Common myeloid progenitor, CD34-positive (primary cell): ENCODE measurements around the gene TSEN15.

Experiments used
- CTCF ChIA-PET: fragments of 350-600 bp; sonication (Branson Sonifier 250); formaldehyde crosslinking; loops from one replicate; lab custom pipeline; 2021; ENCODE audit warnings: antibody characterized with exemption; lab: Charles Lee
- POLR2A ChIA-PET: fragments of 350-600 bp; sonication (Branson Sonifier 250); formaldehyde crosslinking; loops from one replicate; lab custom pipeline; 2021; ENCODE audit warnings: antibody characterized with exemption; lab: Charles Lee
- DNase-seq, 3 donors: peaks; one replicate each; pipeline versions ENCODE4 v3.0.0 to v3.0.0-alpha.2; 2013
- H3K27ac ChIP-seq, 2 experiments: 1 replicate in 1 of 2; 2 replicates in 1 of 2; pipeline ENCODE4 v1.7.0; 2013; ENCODE audit warnings: inconsistent platforms in 2 of 2, low read length in 2 of 2, mild to moderate bottlenecking in 2 of 2, low read depth in 1 of 2, moderate library complexity in 1 of 2; ENCODE audit not compliant: severe bottlenecking in 2 of 2, insufficient read depth in 1 of 2, poor library complexity in 1 of 2
- H3K27me3 ChIP-seq, 5 experiments: replicated peaks in 2 of 5; 1 replicate in 3 of 5; 2 replicates in 2 of 5; pipeline versions ENCODE4 v1.6.1 to v1.7.0; 2013; ENCODE audit warnings: low read length in 4 of 5, mild to moderate bottlenecking in 2 of 5, moderate library complexity in 2 of 5, inconsistent platforms in 1 of 5; ENCODE audit not compliant: insufficient read depth in 5 of 5, control insufficient read depth in 4 of 5
- H3K36me3 ChIP-seq, 4 experiments: 1 replicate in 2 of 4; 2 replicates in 2 of 4; pipeline versions ENCODE4 v1.6.1 to v1.7.0; 2013; ENCODE audit warnings: low read length in 3 of 4, control low read depth in 1 of 4, mild to moderate bottlenecking in 1 of 4; ENCODE audit not compliant: control insufficient read depth in 4 of 4, insufficient read depth in 4 of 4
- H3K4me1 ChIP-seq, 4 experiments: 1 replicate in 3 of 4; 2 replicates in 1 of 4; pipeline versions ENCODE4 v1.6.1 to v1.7.1; 2013; ENCODE audit warnings: low read length in 3 of 4, mild to moderate bottlenecking in 3 of 4, control low read depth in 1 of 4, inconsistent platforms in 1 of 4, moderate library complexity in 1 of 4; ENCODE audit not compliant: control insufficient read depth in 4 of 4, insufficient read depth in 4 of 4; ENCODE audit errors: control extremely low read depth in 1 of 4
- H3K4me3 ChIP-seq, 7 experiments: 1 replicate in 4 of 7; 2 replicates in 3 of 7; pipeline versions ENCODE4 v1.5.1 to v1.7.0; 2013; ENCODE audit warnings: mild to moderate bottlenecking in 7 of 7, low read length in 6 of 7, moderate library complexity in 6 of 7, inconsistent platforms in 2 of 7, low read depth in 2 of 7, control low read depth in 1 of 7; ENCODE audit not compliant: insufficient read depth in 4 of 7, control insufficient read depth in 1 of 7; ENCODE audit errors: extremely low read depth in 1 of 7
- H3K9me3 ChIP-seq, 5 experiments: 1 replicate in 4 of 5; 2 replicates in 1 of 5; pipeline versions ENCODE4 v1.6.1 to v1.7.1; 2013; ENCODE audit warnings: low read length in 4 of 5, mild to moderate bottlenecking in 2 of 5, inconsistent platforms in 1 of 5, low read depth in 1 of 5, moderate library complexity in 1 of 5; ENCODE audit not compliant: control insufficient read depth in 4 of 5, insufficient read depth in 2 of 5; ENCODE audit errors: control extremely low read depth in 1 of 5
- WGBS: methylation state at CpG from one replicate; pipeline ENCODE4 v1.1.5; 2013; ENCODE audit not compliant: insufficient coverage; 5-methylcytosine and 5-hydroxymethylcytosine counted together

TSEN15 gene

DNA sequence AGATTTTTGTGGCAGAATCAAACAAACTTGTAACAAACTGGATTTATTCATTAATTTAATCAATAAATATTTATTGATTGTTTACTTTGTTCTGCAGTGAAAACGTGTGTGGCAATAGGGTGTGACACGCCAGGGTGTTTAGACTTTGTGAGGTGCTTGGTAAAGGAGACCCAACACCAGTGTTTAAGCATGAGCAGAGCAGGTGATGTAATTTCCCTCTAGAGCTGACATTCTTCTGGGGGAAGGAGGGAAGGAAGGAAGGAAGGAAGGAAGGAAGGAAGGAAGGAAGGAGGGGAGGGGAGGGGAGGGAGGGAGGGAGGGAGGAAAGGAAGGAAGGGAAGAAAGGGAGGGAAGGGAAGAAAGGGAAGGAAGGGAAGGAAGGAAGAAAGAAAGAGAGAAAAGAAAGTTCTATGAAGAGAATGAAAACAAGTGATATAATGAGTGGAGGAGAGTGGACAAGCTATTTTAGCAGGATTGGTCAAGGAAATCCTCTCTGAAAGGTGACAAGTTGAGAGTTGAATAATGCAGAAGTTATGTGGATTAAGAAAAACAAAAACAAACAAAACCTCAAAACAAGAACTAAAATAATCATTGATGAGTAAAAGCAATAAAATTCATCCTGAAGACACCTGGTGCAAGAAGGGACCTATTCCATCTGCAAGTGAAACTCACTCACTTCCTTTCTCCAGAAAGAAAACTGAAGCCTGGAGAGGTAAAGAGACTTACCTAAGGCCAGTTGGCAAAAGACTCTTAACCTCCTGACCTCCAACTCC, 60.8 kb downstream of the TSEN15 start:
- Histone ChIP-seq H3K4me3 (no peak overlapping the region), H3K27me3 (no peaks in the 10 kb centered on the region), H3K4me1 (no peaks in the 10 kb centered on the region), H3K9me3 (peaks cover 0 to 2% (median 0%) of the 10 kb centered on the region in 5 experiments), H3K36me3 (no peaks in the 10 kb centered on the region), H3K27ac (no peak overlapping the region)
- DNase-seq, result no peak
- ChIA-PET CTCF (interaction anchor here (1.7 kb wide), 1 partner anchor 110 kb away, joined by 6 read pairs; no protein-coding TSS in a partner anchor), POLR2A (no interaction called here)
- WGBS, result no CpG with 5 or more reads among the region's 2 CpGs

DNA sequence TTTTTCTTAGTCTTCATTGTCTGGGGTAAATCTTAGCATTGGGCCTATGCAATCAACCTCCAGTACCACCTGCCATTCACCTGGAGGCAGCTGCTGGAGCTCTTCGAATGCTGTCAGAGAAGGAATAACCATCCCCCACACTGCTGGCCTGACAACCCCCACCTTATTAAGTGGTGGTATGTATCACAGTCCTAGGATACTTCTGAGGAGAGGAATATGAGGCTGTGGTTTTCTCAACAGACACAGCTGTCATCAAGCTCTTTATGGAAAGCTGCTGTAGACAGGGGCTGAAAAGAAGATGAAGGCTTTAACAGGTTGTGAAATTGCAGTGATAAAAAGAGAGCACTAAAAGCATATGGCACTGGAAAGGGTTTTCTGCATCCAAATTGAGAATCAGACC, 61.7 kb downstream of the TSEN15 start:
- no CpG with 5 or more reads among the region's 1 CpG for WGBS
- Histone ChIP-seq H3K4me3 (no peak overlapping the region), H3K27me3 (no peaks in the 10 kb centered on the region), H3K4me1 (no peaks in the 10 kb centered on the region), H3K27ac (no peak overlapping the region), H3K9me3 (peaks cover 0 to 2% (median 0%) of the 10 kb centered on the region in 5 experiments), H3K36me3 (no peaks in the 10 kb centered on the region)
- CTCF ChIA-PET, result interaction anchor here (1.7 kb wide), 1 partner anchor 109 kb away, joined by 6 read pairs; no protein-coding TSS in a partner anchor
- POLR2A ChIA-PET, result no interaction called here
- no peak for DNase-seq

DNA sequence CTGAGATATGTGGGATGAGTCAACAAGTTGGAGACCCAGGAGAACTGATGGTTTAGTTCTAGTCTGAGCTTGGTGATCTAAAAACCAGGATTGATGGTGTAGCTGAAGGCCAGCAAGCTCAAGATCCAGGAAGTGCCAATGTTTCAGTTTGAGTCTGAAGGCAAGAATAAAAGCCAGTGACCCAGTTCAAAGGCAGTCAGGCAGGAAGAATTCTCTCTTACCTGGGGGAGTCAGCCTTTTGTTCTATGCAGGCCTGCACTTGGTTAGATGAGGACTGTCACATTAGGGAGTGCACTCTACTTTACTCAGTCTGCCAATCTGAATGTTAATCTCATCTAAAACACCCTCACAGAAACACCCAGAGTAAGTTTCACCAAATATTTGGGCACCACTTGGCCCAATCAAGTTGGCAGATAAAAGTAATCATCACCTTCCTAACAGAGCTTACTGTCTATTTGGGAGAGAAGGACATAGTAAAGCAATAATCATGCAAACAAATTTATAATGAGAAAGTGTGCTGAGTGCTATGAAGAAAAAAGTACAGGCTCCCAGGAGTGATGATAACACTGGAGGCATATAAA, 63.4 kb downstream of the TSEN15 start:
- Histone ChIP-seq H3K27me3 (no peaks in the 10 kb centered on the region), H3K9me3 (peaks cover 0 to 2% (median 0%) of the 10 kb centered on the region in 5 experiments), H3K27ac (no peak overlapping the region), H3K36me3 (no peaks in the 10 kb centered on the region), H3K4me1 (no peaks in the 10 kb centered on the region), H3K4me3 (no peak overlapping the region)
- ChIA-PET CTCF (no interaction called here), POLR2A (interaction anchor here (0.7 kb wide), 1 partner anchor 110 kb away, joined by 3 read pairs; no protein-coding TSS in a partner anchor)
- no peak for DNase-seq

DNA sequence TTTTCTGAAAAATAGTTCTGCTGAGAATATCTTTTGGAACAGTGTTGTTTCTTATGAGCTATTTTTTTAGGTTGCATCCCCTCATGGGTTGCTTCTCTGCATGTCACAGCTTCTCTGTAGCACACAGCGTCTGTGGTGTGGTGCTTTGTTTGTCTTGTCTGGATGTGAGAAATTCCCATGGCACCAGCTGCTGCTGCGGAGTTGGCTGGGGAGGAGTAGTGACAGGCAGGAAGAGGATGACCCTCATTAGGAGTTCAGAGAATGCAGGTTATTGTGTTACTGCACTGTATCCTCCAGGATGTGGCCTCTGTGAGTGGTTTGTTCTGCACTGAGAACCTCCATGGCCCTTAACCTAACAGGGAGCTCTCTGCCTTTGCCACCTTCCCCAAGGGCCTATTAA, 64.8 kb downstream of the TSEN15 start:
- Histone ChIP-seq H3K4me1 (no peaks in the 10 kb centered on the region), H3K27me3 (no peaks in the 10 kb centered on the region), H3K4me3 (no peak overlapping the region), H3K36me3 (no peaks in the 10 kb centered on the region), H3K27ac (no peak overlapping the region), H3K9me3 (peaks cover 0 to 2% (median 0%) of the 10 kb centered on the region in 5 experiments)
- no peak for DNase-seq
- ChIA-PET POLR2A (no interaction called here), CTCF (no interaction called here)
- 88% methylated on average over 1 of the region's 2 CpGs for WGBS

DNA sequence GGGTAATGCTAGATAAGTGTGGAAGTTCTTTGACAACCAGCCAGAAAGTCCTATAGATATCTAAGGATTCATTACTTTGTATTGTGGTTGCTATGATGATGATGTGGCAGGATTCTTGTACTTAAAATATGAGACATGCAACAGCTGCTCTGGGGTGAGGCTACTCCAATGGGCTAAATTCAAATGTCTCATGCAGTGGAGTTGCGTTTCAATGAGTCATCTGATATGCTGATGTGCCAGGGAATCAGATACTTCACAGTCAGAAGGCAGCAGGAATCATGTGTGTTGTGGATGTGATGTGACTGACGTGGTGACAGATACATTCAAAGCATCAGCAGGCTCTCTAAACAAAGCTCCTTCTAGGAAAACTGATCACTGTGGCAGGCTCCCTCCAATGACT, 66.5 kb downstream of the TSEN15 start:
- CTCF ChIA-PET, result interaction anchor here (1.1 kb wide), 1 partner anchor 16 kb away, joined by 4 read pairs; no protein-coding TSS in a partner anchor
- Histone ChIP-seq H3K4me3 (no peak overlapping the region), H3K36me3 (no peaks in the 10 kb centered on the region), H3K27me3 (no peaks in the 10 kb centered on the region), H3K27ac (no peak overlapping the region), H3K4me1 (no peaks in the 10 kb centered on the region), H3K9me3 (peaks cover 0 to 2% (median 0%) of the 10 kb centered on the region in 5 experiments)
- POLR2A ChIA-PET, result no interaction called here
- DNase-seq, result peak in 1 of 3 donors; percentile 4
- WGBS, result 100% methylated on average over 1 of the region's 2 CpGs
